Cardiac septum (tissue), 1 donor: ENCODE data around the gene SNX9. TPM values are rescaled to one million over a fixed set of nuclear protein-coding genes. Genes with fewer than 3 reads are reported as not detected.
"Not testable (repeated sequence)": the region's sequence is repeated elsewhere in the genome, so short reads cannot be mapped to it uniquely, and the experiment has no call there.

Source experiments
- DNase-seq: peaks from one replicate; pipeline ENCODE4 v3.0.0-alpha.2; 2020; ENCODE audit warnings: low spot score
- intact Hi-C: fragments of 100-400 bp; cut with DNase I; formaldehyde crosslinking; loops from one replicate; pipeline ENCODE4 v1.14.0; 2022
- total RNA-seq: library from RNA; stranded (reverse); fragmentation: NEBNext Ultra II Directional; extraction: Animal tissue kit (Norgen Biotek cat#: 25700); gene quantifications from one replicate; pipeline ENCODE4 v1.2.1, GENCODE V29; 2021
- donor health status: DM: no; HTN: no; CAD: no.

The SNX9 gene
- total RNA-seq, 1 donor from 2014 or later, result 34.2 TPM

- no peak for DNase-seq
- intact Hi-C loops, result no loop called here
Measured at GRCh38 chr6:157905590-157906342, 82.7 kb downstream of the SNX9 start.

- intact Hi-C loops, result no loop called here
- DNase-seq, result no peak
Measured at GRCh38 chr6:157906537-157907061, 83.6 kb downstream of the SNX9 start.

GRCh38 chr6:157907651-157908050 lies 84.6 kb downstream of the SNX9 start:
- DNase-seq, result no peak
- intact Hi-C loops, result no loop called here

- DNase-seq, result no peak
- intact Hi-C loops, result no loop called here
Measured at GRCh38 chr6:157908369-157909281, 85.6 kb downstream of the SNX9 start.

GRCh38 chr6:157909282-157909664 lies 86.2 kb downstream of the SNX9 start:
- intact Hi-C loops, result no loop called here
- DNase-seq, result no peak

- no peak for DNase-seq
- intact Hi-C loops, result no loop called here
Measured at GRCh38 chr6:157911278-157911677, 88.2 kb downstream of the SNX9 start.

GRCh38 chr6:157911786-157912185 lies 88.7 kb downstream of the SNX9 start:
- DNase-seq, result no peak
- intact Hi-C loops, result no loop called here

- intact Hi-C loops, result no loop called here
- DNase-seq, result no peak
Measured at GRCh38 chr6:157912326-157912725, 89.3 kb downstream of the SNX9 start.

- intact Hi-C loops, result no loop called here
- DNase-seq, result no peak
Measured at GRCh38 chr6:157921685-157922367, 98.8 kb downstream of the SNX9 start.

- intact Hi-C loops, result no loop called here
- DNase-seq, result no peak
Measured at GRCh38 chr6:157925771-157926170, 102.7 kb downstream of the SNX9 start.

- no peak for DNase-seq
- intact Hi-C loops, result no loop called here
Measured at GRCh38 chr6:157927011-157927410, 104.0 kb downstream of the SNX9 start.

- intact Hi-C loops, result no loop called here
- DNase-seq, result no peak
Measured at GRCh38 chr6:157928428-157928827, 105.4 kb downstream of the SNX9 start.

- no peak for DNase-seq
- intact Hi-C loops, result no loop called here
Measured at GRCh38 chr6:157929076-157929475, 106.0 kb downstream of the SNX9 start.

- DNase-seq, result no peak
- intact Hi-C loops, result no loop called here
Measured at GRCh38 chr6:157929765-157930319, 106.8 kb downstream of the SNX9 start.

GRCh38 chr6:157935786-157936185 lies 112.7 kb downstream of the SNX9 start:
- no peak for DNase-seq
- intact Hi-C loops, result no loop called here

- intact Hi-C loops, result no loop called here
- no peak for DNase-seq
Measured at GRCh38 chr6:157937318-157937717, 114.3 kb downstream of the SNX9 start.

- intact Hi-C loops, result no loop called here
- no peak for DNase-seq
Measured at GRCh38 chr6:157937916-157938315, 114.9 kb downstream of the SNX9 start.

GRCh38 chr6:157940375-157941036 lies 117.5 kb downstream of the SNX9 start:
- not testable (repeated sequence) for DNase-seq

More at GRCh38 chr6:157940375-157941036, 117.5 kb downstream of the SNX9 start:
- intact Hi-C loops, result not testable (repeated sequence)
